GM13976 (cell line): ENCODE results near the gene ADI1.

ENCODE experiments used
- DNase-seq: peaks from one replicate; pipeline ENCODE4 v3.0.0; 2012; ENCODE audit warnings: low spot score
- in situ Hi-C: fragments of 300-500 bp; cut with MboI; formaldehyde crosslinking; loops from one replicate; pipeline ENCODE4 v1.12.0; 2022; ENCODE audit warnings: low sequenced_read_pairs, mixed read lengths, inconsistent platforms; ENCODE audit not compliant: unreplicated experiment
- TF ChIP-seq, protein P1 (sequence below): IDR thresholded peaks from 2 replicates; pipeline ENCODE4 v1.5.1; 2012; ENCODE audit warnings: borderline replicate concordance, mild to moderate bottlenecking; ENCODE audit not compliant: insufficient read depth; ENCODE audit errors: extremely low read depth, missing control alignments, control extremely low read depth

ADI1 gene

DNA sequence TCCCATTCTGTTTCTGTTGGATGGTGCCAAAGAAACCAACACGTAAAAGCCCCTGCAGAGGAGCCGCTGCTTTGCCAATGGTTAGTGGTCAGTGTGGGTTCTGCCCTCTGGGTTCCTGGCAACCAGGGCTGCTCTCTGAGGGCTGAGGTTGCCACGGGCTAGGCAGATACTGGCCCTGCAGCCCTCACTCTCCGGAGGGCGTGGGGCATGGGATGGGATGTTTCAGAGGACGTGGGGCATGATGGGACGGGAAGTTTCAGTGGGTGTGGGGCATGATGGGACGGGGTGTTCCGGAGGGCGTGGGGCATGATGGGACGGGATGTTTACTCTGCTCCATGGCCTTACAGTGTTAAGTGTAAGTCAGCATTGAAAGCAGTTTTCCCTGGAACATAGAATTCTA, 34.2 kb downstream of the ADI1 start:
- in situ Hi-C loops, result no loop called here
- TF ChIP-seq, protein P1, sequence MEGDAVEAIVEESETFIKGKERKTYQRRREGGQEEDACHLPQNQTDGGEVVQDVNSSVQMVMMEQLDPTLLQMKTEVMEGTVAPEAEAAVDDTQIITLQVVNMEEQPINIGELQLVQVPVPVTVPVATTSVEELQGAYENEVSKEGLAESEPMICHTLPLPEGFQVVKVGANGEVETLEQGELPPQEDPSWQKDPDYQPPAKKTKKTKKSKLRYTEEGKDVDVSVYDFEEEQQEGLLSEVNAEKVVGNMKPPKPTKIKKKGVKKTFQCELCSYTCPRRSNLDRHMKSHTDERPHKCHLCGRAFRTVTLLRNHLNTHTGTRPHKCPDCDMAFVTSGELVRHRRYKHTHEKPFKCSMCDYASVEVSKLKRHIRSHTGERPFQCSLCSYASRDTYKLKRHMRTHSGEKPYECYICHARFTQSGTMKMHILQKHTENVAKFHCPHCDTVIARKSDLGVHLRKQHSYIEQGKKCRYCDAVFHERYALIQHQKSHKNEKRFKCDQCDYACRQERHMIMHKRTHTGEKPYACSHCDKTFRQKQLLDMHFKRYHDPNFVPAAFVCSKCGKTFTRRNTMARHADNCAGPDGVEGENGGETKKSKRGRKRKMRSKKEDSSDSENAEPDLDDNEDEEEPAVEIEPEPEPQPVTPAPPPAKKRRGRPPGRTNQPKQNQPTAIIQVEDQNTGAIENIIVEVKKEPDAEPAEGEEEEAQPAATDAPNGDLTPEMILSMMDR, result no peak
- DNase-seq, result no peak

DNA sequence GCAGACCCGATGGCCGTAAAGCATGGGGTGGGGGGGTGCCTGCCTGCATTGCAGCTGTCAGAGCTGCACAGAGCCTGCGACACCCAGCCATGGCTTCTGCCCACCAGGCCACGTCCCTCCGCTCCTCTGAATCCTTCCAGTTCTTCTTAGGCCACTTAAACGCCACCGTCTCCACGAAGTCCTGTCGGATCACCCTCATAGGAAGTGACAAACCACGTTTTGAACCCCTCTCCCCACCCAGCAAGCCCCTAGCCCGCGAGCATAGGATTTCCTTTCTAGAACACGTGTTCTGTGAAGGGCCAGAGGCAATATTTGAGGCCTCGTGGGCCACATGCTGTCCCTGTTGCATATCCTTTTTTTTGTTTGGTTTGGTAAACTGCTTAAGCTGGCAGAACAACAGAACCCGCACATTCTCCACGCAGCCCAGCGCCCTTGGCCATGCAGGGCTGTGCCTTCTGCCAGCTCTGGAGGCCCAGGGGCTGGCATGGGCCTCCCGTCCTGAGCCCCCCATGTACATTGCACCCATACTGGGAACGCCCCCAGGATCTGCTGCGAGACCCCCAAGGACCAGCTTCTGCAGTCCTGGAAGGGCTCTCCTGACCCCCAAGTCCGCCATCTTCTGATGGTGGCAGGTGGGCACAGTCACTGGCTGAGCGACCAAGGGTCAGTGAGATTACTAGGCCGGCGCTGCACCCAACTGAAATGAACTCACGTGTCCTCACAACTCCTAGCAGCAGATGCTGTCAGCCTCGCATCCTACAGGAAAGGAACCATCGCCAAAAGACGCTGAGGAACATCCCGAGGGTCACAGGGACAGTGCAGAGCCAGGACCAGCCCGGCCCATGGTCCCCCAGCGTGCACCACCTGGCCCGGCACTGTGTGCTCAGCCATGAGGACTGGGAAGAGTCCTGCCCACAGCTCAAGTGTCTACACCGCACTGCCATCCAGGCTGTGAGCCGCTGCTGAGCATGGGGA, 35.1 kb downstream of the ADI1 start:
- TF ChIP-seq, protein P1, result no peak
- DNase-seq, result no peak
- in situ Hi-C loops, result no loop called here

DNA sequence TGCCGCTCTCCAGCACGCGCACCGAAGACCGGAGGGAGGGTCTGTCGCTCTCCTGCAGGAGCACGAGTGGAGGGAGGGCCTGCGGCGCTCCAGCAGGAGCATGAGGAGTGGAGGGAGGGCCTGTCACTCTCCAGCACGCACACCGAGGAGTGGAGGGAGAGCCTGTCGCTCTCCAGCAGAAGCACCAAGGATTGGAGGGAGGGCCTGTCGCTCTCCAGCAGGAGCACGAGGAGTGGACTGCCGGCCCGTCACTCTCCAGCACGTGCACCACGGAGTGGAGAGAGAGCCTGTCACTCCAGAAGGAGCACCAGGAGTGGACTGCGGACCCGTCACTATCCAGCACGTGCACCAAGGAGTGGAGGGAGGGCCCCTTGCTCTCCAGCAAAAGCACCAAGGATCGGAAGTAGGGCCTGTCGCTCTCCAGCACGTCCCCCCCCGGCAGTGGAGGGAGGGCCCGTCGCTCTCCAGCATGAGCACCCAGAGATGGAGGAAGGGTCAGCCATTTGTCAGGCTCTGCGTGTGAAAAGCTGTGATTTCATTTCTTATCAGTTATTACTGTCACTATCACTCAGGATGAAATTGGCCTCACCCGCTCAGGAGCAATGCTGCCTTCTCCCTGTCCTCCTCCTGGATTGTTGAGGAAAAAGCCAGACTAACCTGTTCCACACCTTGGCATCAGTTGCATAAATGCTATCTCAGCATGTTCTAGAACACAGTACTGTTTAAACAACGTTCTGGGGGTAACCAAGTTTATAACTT, 35.9 kb downstream of the ADI1 start:
- in situ Hi-C loops, result no loop called here

DNA sequence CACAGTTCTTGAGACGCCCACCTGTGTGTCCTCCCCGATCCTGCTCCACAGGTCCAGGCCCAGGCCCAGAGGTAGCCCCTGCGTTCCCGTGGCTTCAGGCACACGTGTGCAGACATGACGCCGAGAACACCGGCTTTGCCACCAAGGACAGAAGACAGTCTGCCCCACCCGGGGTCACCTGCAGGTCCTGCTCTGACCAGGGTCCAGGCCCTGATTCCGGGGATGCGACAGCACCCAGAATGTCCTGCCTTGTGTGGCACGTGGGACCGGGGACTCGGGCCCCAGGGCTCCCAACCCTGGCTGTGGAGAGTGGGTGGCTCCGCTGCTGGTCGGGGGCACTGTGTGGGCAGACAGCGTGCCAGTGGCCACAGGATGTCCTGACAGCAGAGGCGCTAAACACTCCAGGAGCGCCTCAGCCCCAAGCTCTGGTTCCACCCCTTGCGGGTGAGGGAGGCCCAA, 36.9 kb downstream of the ADI1 start:
- no peak for DNase-seq
- TF ChIP-seq, protein P1, result no peak
- in situ Hi-C loops, result no loop called here

More for the DNA sequence above, 35.9 kb downstream of the ADI1 start:
- TF ChIP-seq, protein P1, result no peak
- no peak for DNase-seq

DNA sequence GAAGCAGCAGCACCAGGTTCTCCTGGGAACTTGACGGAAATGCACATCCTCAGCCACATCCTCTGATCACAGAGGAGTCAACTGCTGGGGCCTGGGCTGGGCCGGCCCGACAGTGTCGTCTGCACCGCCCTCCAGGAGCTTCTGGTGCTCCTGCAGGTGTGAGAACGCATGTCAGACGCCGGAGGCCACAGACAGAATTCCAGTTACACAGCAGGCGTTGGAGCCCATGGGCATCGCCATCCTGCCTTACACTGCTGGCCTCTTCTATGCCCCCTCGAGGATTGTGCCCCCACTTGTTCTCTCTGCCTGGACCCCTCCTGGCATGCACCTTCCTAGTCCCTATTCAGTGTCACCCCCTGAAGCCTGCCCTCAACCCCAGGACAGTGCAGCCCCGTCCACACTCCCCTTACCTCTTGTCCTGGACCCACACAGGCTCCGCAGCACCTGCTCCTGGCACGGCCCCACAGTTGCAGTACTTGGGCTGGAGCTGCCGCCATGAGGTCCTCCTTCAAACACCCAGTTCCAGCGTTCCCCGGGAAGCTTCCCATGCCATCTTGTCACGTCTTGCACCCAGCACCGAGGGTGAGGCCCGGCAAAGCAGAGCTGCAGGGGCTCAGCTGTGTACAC, 37.5 kb downstream of the ADI1 start:
- in situ Hi-C loops, result no loop called here
- no peak for DNase-seq
- TF ChIP-seq, protein P1, result no peak

DNA sequence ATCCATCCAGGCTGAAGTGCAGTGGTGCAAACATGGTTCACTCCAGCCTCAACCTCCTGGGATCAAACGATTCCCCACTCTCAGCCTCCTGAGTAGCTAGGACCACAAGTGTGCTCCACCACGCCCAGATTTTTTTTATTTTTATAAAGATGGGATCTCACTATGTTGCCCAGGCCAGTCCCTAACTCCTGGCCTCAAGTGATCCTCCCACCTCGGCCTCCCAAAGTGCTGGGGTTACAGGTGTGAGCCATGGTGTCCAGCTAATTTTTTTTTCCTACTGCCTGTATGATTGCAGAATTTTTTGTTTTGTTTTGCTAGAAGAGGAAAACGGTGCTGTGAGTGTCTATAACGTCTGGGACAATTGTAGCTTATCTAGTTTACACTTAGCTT, 38.3 kb downstream of the ADI1 start:
- DNase-seq, result no peak
- TF ChIP-seq, protein P1, result no peak
- in situ Hi-C loops, result no loop called here
